GM12892 (cell line): Measurements from ENCODE around the gene MRPL43.

Experiments
- POLR2A ChIP-seq: IDR thresholded peaks from 2 replicates; pipeline ENCODE4 v1.6.1; 2011; ENCODE audit warnings: low read depth, low read length, control low read depth
- POLR2AphosphoS5 ChIP-seq: IDR thresholded peaks from 2 replicates; pipeline ENCODE4 v1.6.1; 2011; ENCODE audit warnings: low read depth, low read length, control low read depth
- TAF1 ChIP-seq: IDR thresholded peaks from 2 replicates; pipeline ENCODE4 v1.6.1; 2011; ENCODE audit warnings: low read depth, mild to moderate bottlenecking, control low read depth, low read length, borderline replicate concordance

DNA sequence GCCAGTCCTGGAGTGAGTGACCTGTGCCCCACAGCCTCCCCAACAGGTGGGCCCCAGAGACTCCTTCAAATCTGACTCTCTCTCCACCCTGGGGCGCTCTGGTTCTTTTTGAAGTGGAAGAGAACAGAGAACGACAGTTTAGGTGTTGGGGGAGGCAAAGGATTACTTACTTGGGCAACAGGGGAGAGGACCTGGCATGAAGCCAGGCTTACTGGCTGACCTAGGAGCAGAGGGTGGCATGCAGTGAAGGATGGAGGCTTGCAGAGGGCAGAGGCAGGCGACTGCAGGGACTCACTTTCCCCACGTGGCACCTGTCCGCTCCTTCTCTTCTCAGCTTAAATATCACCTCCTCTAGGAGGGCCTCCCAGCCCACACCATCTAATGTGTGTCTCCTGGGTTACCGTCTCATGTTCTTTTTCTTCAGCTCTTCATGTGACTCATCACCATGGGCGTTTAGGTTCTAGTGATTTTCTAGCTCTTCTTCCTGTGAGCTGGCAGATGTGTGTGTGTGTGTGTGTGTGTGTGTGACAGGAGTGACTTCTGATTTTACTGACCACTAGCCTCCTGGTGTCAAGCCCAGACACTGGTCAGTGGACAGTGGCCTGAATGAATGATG is 27.8 kb upstream of the MRPL43 start:
- TF ChIP-seq POLR2AphosphoS5, result no peak
- no peak for TF ChIP-seq POLR2A
- no peak for TF ChIP-seq TAF1
